A549 (cell line): Measurements from ENCODE around the gene TRH. TPM values are rescaled to one million over a fixed set of nuclear protein-coding genes. Genes with fewer than 3 reads are reported as not detected.

Experiments
- ATAC-seq, 2 experiments: fragments of 200-7000 bp in 1 of 2; fragments of >200 bp in 1 of 2; cut with Nextera tagmentation in 1 of 2; cut with Tn5 transposase in 1 of 2; 3 replicates each; pipeline versions ENCODE4 v1.8.0 to v1.9.1; 2018 to 2020; ENCODE audit warnings: mild to moderate bottlenecking in 1 of 2, moderate library complexity in 1 of 2
- CTCF ChIA-PET: fragments of 300-600 bp; sonication (Branson Sonifier 250); formaldehyde crosslinking; extraction: SDS; loops from one replicate; lab custom pipeline; 2021; ENCODE audit warnings: antibody characterized with exemption, inconsistent platforms; lab: Yijun Ruan, JAX
- POLR2A ChIA-PET: fragments of 350-600 bp; formaldehyde crosslinking; extraction: SDS; loops from one replicate; lab custom pipeline; 2021; ENCODE audit warnings: antibody characterized with exemption, inconsistent platforms; lab: Yijun Ruan, JAX
- DNase-seq, 2 experiments: peaks; one replicate each; pipeline versions ENCODE4 v3.0.0 to v3.0.0-alpha.2; 2011 to 2016; ENCODE audit warnings: low read depth in 1 of 2, low spot score in 1 of 2
- FAIRE-seq: peaks from 2 replicates; lab custom pipeline; 2011; peaks lifted over from hg19 to GRCh38; lab: Jason Lieb, UNC
- H3K27ac ChIP-seq, 2 experiments: fragments of >200 bp; sonication (Bioruptor Twin); formaldehyde crosslinking; 3 replicates each; pipeline ENCODE4 v1.5.1; 2016 to 2017
- H3K4me1 ChIP-seq: fragments of >200 bp; sonication (Bioruptor Twin); formaldehyde crosslinking; 3 replicates; pipeline ENCODE4 v1.6.1; 2016
- H3K4me2 ChIP-seq: fragments of >200 bp; sonication (Bioruptor Twin); formaldehyde crosslinking; 3 replicates; pipeline ENCODE4 v1.6.1; 2016
- H3K4me3 ChIP-seq: fragments of >200 bp; sonication (Bioruptor Twin); formaldehyde crosslinking; 3 replicates; pipeline ENCODE4 v1.5.1; 2016
- H3K9me3 ChIP-seq: fragments of >200 bp; sonication (Bioruptor Twin); formaldehyde crosslinking; 3 replicates; pipeline ENCODE4 v1.6.1; 2016
- CBX8 ChIP-seq: fragments of 200-600 bp; sonication (generic); IDR thresholded peaks from 2 replicates; pipeline ENCODE4 v1.6.1; 2016
- CHD2 ChIP-seq: fragments of 150-350 bp; IDR thresholded peaks from 2 replicates; pipeline ENCODE4 v1.6.1; 2014; ENCODE audit warnings: low read length; ENCODE audit not compliant: partially characterized antibody
- EHMT2 ChIP-seq: fragments of 200-600 bp; sonication (generic); IDR thresholded peaks from 2 replicates; pipeline ENCODE4 v1.6.1; 2016; ENCODE audit warnings: antibody characterized with exemption, low read depth, mild to moderate bottlenecking, moderate library complexity
- ESRRA ChIP-seq: fragments of 150-350 bp; IDR thresholded peaks from 2 replicates; pipeline ENCODE4 v1.6.1; 2014; ENCODE audit warnings: mild to moderate bottlenecking, low read length, borderline replicate concordance
- FOSL2 ChIP-seq, 2 experiments: fragments of 450-650 bp in 1 of 2; fragments of >200 bp in 1 of 2; sonication (Bioruptor Twin) in 1 of 2; formaldehyde crosslinking; IDR thresholded peaks; 2 replicates each; pipeline versions ENCODE4 v1.5.0 to v1.6.1; 2016 to 2020; ENCODE audit warnings: mild to moderate bottlenecking in 1 of 2, moderate library complexity in 1 of 2
- FOXS1 ChIP-seq: fragments of 250-450 bp; sonication (Bioruptor Pico); IDR thresholded peaks from 2 replicates; pipeline ENCODE4 v1.5.0; 2020; ENCODE audit warnings: mild to moderate bottlenecking, moderate library complexity
- GATA3 ChIP-seq: IDR thresholded peaks from 2 replicates; pipeline ENCODE4 v1.6.1; 2012; ENCODE audit warnings: borderline replicate concordance
- HEYL ChIP-seq: fragments of 250-450 bp; sonication (Bioruptor Pico); IDR thresholded peaks from 2 replicates; pipeline ENCODE4 v1.8.0; 2021; ENCODE audit warnings: mild to moderate bottlenecking, moderate library complexity
- HOXA7 ChIP-seq: fragments of 250-450 bp; sonication (Bioruptor Pico); IDR thresholded peaks from 2 replicates; pipeline ENCODE4 v1.5.0; 2020; ENCODE audit warnings: mild to moderate bottlenecking, moderate library complexity
- KDM1A ChIP-seq: fragments of 200-600 bp; sonication (generic); IDR thresholded peaks from 2 replicates; pipeline ENCODE4 v1.6.1; 2016; ENCODE audit warnings: low read depth, mild to moderate bottlenecking
- KDM5A ChIP-seq: fragments of 200-600 bp; sonication (generic); IDR thresholded peaks from 2 replicates; pipeline ENCODE4 v1.6.1; 2016; ENCODE audit warnings: antibody characterized with exemption, mild to moderate bottlenecking
- MAZ ChIP-seq: fragments of 150-350 bp; IDR thresholded peaks from 2 replicates; pipeline ENCODE4 v1.6.1; 2014; ENCODE audit warnings: antibody characterized with exemption, low read depth, low read length, borderline replicate concordance
- POLR2AphosphoS2 ChIP-seq: conservative IDR thresholded peaks from 2 replicates; pipeline ENCODE4 v1.6.1; 2012; ENCODE audit warnings: low read length, improper control_type of control experiment, inconsistent platforms
- RCOR1 ChIP-seq: fragments of 150-350 bp; IDR thresholded peaks from 2 replicates; pipeline ENCODE4 v1.6.1; 2014; ENCODE audit warnings: antibody characterized with exemption, low read length, low read depth
- TP53 ChIP-seq: fragments of 250-450 bp; sonication (Bioruptor Pico); IDR thresholded peaks from 2 replicates; pipeline ENCODE4 v1.5.0; 2021; ENCODE audit warnings: mild to moderate bottlenecking, moderate library complexity
- ZSCAN20 ChIP-seq: fragments of 250-450 bp; sonication (Bioruptor Pico); IDR thresholded peaks from 2 replicates; pipeline ENCODE4 v1.8.0; 2022; ENCODE audit warnings: mild to moderate bottlenecking, moderate library complexity
- WGBS: methylation state at CpG from one replicate; pipeline ENCODE4 v1.1.6; 2017; ENCODE audit errors: missing lambda C conversion rate; 5-methylcytosine and 5-hydroxymethylcytosine counted together
- polyA plus RNA-seq, 4 experiments: library from polyadenylated mRNA; depleted of rRNA in 3 of 4; stranded (reverse); fragments of >200 nt; fragmentation: RNase III in 1 of 4; extraction: RNeasy Plus Mini Kit Qiagen cat#74134 plus additional on column Dnase treatment in 1 of 4; gene quantifications; 2 replicates in 3 of 4; 3 replicates in 1 of 4; pipeline ENCODE4 v1.2.3, GENCODE V29; 2011 to 2017
- TF ChIP-seq, protein P1 (sequence below): IDR thresholded peaks from 2 replicates; pipeline ENCODE4 v1.6.1; 2012
- TF ChIP-seq, protein P2 (sequence below): fragments of 250-450 bp; sonication (Bioruptor Pico); IDR thresholded peaks from 2 replicates; pipeline ENCODE4 v1.5.0; 2021; ENCODE audit warnings: mild to moderate bottlenecking, moderate library complexity, borderline replicate concordance
- TF ChIP-seq, protein P3 (sequence below): fragments of >200 bp; sonication (Bioruptor Twin); formaldehyde crosslinking; IDR thresholded peaks from 3 replicates; pipeline ENCODE4 v1.5.1; 2016

The TRH gene
- polyA plus RNA-seq, 2 of the 4 experiments (the other 2 are of a cell fraction): not detected

DNA sequence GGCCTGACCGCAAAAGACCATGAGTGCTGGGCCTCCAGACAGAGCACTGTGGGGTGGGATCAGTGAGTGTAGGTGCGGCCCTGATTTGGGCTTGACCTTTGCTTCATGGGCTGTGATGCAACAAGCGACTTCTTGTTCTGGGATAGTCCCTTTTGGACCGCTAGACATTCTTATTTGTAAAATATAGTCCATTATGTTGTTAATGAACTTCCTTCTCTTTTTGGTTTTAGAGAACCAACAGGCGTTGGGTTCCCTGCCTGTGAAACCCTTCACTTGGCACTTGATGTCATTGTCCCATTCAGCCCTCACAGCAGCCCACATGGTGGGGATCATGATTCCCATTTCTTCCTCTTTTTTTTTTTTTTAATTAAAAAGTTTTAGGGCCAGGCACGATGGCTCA is 15.8 kb upstream of the TRH start:
- ChIA-PET CTCF (no interaction called here), POLR2A (no interaction called here)
- no peaks in the 10 kb centered on the region for H3K4me1 ChIP-seq
- H3K4me3 ChIP-seq: no peak overlapping the region
- no peak overlapping the region for H3K4me2 ChIP-seq
- no peak for DNase-seq
- no peak for ATAC-seq
- H3K9me3 ChIP-seq: no peaks in the 10 kb centered on the region
- FAIRE-seq: no peak
- H3K27ac ChIP-seq: no peak overlapping the region
- TF ChIP-seq TP53: no peak
- TF ChIP-seq, protein P1, sequence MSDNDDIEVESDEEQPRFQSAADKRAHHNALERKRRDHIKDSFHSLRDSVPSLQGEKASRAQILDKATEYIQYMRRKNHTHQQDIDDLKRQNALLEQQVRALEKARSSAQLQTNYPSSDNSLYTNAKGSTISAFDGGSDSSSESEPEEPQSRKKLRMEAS: no peak
- TF ChIP-seq, all 56 proteins: peak for 0
- WGBS: 53% methylated on average over 6 of the region's 6 CpGs

DNA sequence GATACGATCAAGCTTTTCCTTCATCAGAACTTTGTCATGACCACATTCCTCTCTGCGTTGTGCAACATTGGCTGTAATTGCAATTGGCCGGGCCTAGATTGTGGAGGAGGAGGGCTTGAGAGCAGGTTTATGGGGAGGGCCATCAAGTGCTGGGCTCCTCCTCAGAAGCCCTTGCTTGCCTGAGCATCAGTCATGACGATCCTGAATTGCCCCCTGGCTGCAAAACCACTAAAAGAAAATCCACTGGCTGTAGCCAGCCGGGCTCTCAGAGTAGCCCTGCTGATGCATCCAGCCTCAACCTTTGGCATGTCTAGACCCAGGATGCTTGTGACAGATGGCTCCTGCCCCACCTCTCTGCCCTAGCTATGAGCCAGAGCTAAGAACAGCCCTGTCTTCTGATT is 13.4 kb upstream of the TRH start:
- peak in 1 of 2 experiments; percentile 24; a peak in 1 of 6 replicates for ATAC-seq
- H3K4me1 ChIP-seq: no peaks in the 10 kb centered on the region
- FAIRE-seq: no peak
- no peak overlapping the region for H3K27ac ChIP-seq
- 54% methylated on average over 5 of the region's 5 CpGs for WGBS
- H3K4me2 ChIP-seq: no peak overlapping the region
- DNase-seq: no peak
- H3K4me3 ChIP-seq: no peak overlapping the region
- no peak for TF ChIP-seq KDM5A
- no peak for TF ChIP-seq FOSL2 (IDR thresholded peaks at IDR 0.05)
- no peak for TF ChIP-seq FOSL2 (CRISPR knock-in tag; IDR thresholded peaks at IDR 0.05)
- TF ChIP-seq EHMT2: no peak
- TF ChIP-seq, protein P2, sequence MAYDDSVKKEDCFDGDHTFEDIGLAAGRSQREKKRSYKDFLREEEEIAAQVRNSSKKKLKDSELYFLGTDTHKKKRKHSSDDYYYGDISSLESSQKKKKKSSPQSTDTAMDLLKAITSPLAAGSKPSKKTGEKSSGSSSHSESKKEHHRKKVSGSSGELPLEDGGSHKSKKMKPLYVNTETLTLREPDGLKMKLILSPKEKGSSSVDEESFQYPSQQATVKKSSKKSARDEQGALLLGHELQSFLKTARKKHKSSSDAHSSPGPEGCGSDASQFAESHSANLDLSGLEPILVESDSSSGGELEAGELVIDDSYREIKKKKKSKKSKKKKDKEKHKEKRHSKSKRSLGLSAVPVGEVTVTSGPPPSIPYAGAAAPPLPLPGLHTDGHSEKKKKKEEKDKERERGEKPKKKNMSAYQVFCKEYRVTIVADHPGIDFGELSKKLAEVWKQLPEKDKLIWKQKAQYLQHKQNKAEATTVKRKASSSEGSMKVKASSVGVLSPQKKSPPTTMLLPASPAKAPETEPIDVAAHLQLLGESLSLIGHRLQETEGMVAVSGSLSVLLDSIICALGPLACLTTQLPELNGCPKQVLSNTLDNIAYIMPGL (CRISPR knock-in tag): no peak
- no peak for TF ChIP-seq HOXA7
- TF ChIP-seq FOXS1 (CRISPR knock-in tag): no peak
- no peak for TF ChIP-seq POLR2AphosphoS2
- TF ChIP-seq KDM1A: no peak
- TF ChIP-seq HEYL: no peak
- no peak for TF ChIP-seq ZSCAN20 (CRISPR knock-in tag)
- no peak for TF ChIP-seq CBX8
- no peak for TF ChIP-seq MAZ
- no peak for TF ChIP-seq GATA3
- TF ChIP-seq ESRRA: no peak
- TF ChIP-seq, protein P3, sequence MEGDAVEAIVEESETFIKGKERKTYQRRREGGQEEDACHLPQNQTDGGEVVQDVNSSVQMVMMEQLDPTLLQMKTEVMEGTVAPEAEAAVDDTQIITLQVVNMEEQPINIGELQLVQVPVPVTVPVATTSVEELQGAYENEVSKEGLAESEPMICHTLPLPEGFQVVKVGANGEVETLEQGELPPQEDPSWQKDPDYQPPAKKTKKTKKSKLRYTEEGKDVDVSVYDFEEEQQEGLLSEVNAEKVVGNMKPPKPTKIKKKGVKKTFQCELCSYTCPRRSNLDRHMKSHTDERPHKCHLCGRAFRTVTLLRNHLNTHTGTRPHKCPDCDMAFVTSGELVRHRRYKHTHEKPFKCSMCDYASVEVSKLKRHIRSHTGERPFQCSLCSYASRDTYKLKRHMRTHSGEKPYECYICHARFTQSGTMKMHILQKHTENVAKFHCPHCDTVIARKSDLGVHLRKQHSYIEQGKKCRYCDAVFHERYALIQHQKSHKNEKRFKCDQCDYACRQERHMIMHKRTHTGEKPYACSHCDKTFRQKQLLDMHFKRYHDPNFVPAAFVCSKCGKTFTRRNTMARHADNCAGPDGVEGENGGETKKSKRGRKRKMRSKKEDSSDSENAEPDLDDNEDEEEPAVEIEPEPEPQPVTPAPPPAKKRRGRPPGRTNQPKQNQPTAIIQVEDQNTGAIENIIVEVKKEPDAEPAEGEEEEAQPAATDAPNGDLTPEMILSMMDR: no peak
- TF ChIP-seq CHD2: no peak
- CTCF ChIA-PET: interaction anchor here (1.2 to 3.5 kb wide), 2 partner anchors 14 to 19 kb away, joined by 3 to 14 read pairs; no protein-coding TSS in a partner anchor
- POLR2A ChIA-PET: no interaction called here
- H3K9me3 ChIP-seq: no peaks in the 10 kb centered on the region

DNA sequence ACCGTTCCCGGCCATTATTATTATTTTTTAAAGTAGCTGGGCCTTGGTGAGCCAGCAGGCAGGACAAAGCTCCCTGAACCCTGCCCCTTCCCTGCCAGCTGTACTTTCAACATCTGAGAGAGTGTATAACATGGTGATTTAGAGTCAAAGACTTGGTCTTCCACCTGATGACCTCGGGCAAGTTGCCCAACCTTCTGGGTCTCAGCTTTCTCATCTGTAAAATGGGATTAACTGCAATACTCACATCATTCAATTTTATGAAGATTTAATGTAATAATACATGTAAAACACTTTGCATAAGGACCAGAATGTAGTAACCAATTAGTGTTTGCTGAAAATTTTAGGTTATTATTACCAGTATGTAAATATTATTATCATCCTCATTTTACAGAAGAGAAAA is 11.9 kb upstream of the TRH start:
- Histone ChIP-seq H3K4me3 (no peak overlapping the region), H3K4me2 (no peak overlapping the region), H3K27ac (no peak overlapping the region), H3K4me1 (no peaks in the 10 kb centered on the region), H3K9me3 (no peaks in the 10 kb centered on the region)
- TF ChIP-seq RCOR1: no peak
- TF ChIP-seq POLR2AphosphoS2: no peak
- TF ChIP-seq GATA3: no peak
- 54% methylated on average over 3 of the region's 3 CpGs for WGBS
- FAIRE-seq (no peak), ATAC-seq (no peak), DNase-seq (no peak)
- POLR2A ChIA-PET: no interaction called here
- CTCF ChIA-PET: interaction anchor here (1.3 to 3.5 kb wide), 3 partner anchors 12 to 40 kb away, joined by 4 to 14 read pairs (median 4); partner anchors contain the start of gene TRH
